ENCODE data around the gene GATAD1. TPM values are rescaled to one million over a fixed set of nuclear protein-coding genes. Genes with fewer than 3 reads are reported as not detected.

The GATAD1 gene
- total and polyA plus RNA-seq, 4 donors: 27.6 to 43.2 (median 39.2) TPM

DNA sequence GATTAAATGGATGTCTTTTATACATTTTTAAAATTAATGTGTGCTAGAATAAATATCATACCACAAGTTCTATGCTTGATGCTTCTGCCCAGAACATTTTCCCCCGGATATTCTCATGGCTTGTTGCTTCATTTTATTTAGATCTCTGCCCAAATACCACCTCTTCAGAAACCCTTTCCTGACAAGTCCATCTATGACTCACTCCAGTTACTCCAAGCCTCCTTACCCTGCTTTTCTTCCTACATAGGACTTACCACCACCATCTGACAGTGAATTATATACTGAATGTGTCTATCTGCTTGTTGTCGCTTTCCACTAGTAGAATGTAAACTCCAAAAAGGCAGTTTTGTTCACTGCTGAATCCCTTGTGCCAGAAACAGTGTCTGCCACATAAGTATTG is 49.6 kb downstream of the GATAD1 start:
- H3K9me3 ChIP-seq (ENCODE audit: control insufficient read depth, insufficient read depth, low read length): no peaks in the 10 kb centered on the region
- WGBS (ENCODE audit: insufficient coverage): no CpG with 5 or more reads among the region's 2 CpGs
- no peaks in the 10 kb centered on the region for H3K4me1 ChIP-seq (ENCODE audit: control insufficient read depth, insufficient read depth, low read length)
- H3K4me3 ChIP-seq (ENCODE audit: low read depth, low read length): no peak overlapping the region
- H3K36me3 ChIP-seq (ENCODE audit: control insufficient read depth, insufficient read depth, low read length): peaks cover 21% of the 10 kb centered on the region
- H3K27me3 ChIP-seq (ENCODE audit: control insufficient read depth, insufficient read depth, low read length): no peaks in the 10 kb centered on the region
- no peak for DNase-seq (ENCODE audit: low read depth in 4 of 6, low spot score in 6 of 6)
- H3K27ac ChIP-seq (ENCODE audit: low read depth, low read length): no peak overlapping the region

DNA sequence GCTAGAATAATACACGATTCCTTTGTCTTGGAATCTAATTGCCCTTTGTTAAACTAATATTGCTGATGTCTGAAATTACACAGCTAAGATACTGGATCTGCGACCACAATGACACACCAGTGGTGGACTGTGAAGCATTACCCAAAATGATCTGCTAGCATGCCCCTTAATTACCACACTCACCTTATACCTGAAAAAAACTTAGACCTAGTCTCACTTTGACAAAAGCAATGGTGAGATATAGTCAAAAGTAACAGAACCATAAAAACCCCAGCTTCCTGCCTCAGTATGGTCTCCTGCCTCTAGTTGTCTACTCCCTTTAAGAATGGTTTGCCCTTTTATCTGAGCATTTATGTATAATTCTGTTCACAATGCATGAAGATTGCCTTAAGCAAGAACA is 51.3 kb downstream of the GATAD1 start:
- H3K4me3 ChIP-seq (ENCODE audit: low read depth, low read length): no peak overlapping the region
- no CpG with 5 or more reads among the region's 2 CpGs for WGBS (ENCODE audit: insufficient coverage)
- no peak for DNase-seq (ENCODE audit: low read depth in 4 of 6, low spot score in 6 of 6)
- H3K4me1 ChIP-seq (ENCODE audit: control insufficient read depth, insufficient read depth, low read length): no peaks in the 10 kb centered on the region
- H3K9me3 ChIP-seq (ENCODE audit: control insufficient read depth, insufficient read depth, low read length): no peaks in the 10 kb centered on the region
- no peak overlapping the region for H3K27ac ChIP-seq (ENCODE audit: low read depth, low read length)
- H3K27me3 ChIP-seq (ENCODE audit: control insufficient read depth, insufficient read depth, low read length): no peaks in the 10 kb centered on the region
- H3K36me3 ChIP-seq (ENCODE audit: control insufficient read depth, insufficient read depth, low read length): peaks cover 12% of the 10 kb centered on the region

DNA sequence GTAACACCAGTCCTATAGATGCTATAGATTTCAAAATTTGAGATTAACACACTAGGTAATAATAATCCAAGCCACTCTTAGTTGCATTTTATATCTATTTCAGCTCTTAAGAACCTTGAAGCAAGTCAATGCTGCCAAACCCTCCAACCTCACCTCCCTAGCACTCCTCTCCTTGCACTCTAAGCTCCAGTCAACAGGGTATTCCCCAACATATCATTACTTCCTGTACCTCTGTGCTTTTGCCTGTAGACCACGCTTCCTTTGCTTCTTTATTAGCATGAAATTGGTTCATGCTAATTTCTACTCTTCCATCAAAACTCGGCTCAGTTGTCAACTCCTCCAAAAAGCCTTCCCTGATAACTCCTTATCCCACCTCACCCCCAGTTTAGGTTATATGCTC is 56.5 kb downstream of the GATAD1 start:
- Histone ChIP-seq H3K4me1 (ENCODE audit: control insufficient read depth, insufficient read depth, low read length) (no peaks in the 10 kb centered on the region), H3K27me3 (ENCODE audit: control insufficient read depth, insufficient read depth, low read length) (no peaks in the 10 kb centered on the region), H3K36me3 (ENCODE audit: control insufficient read depth, insufficient read depth, low read length) (peaks cover 26% of the 10 kb centered on the region), H3K9me3 (ENCODE audit: control insufficient read depth, insufficient read depth, low read length) (no peaks in the 10 kb centered on the region), H3K4me3 (ENCODE audit: low read depth, low read length) (no peak overlapping the region), H3K27ac (ENCODE audit: low read depth, low read length) (no peak overlapping the region)
- 100% methylated on average over 1 of the region's 2 CpGs for WGBS (ENCODE audit: insufficient coverage)
- no peak for DNase-seq (ENCODE audit: low read depth in 4 of 6, low spot score in 6 of 6)

- no peak overlapping the region for H3K4me3 ChIP-seq (ENCODE audit: low read depth, low read length)
- H3K4me1 ChIP-seq (ENCODE audit: control insufficient read depth, insufficient read depth, low read length): no peaks in the 10 kb centered on the region
- WGBS (ENCODE audit: insufficient coverage): 88% methylated on average over 3 of the region's 3 CpGs
- no peaks in the 10 kb centered on the region for H3K27me3 ChIP-seq (ENCODE audit: control insufficient read depth, insufficient read depth, low read length)
- peak in 1 of 6 donors; percentile 3 for DNase-seq (ENCODE audit: low read depth in 4 of 6, low spot score in 6 of 6)
- no peaks in the 10 kb centered on the region for H3K9me3 ChIP-seq (ENCODE audit: control insufficient read depth, insufficient read depth, low read length)
- peaks cover 26% of the 10 kb centered on the region for H3K36me3 ChIP-seq (ENCODE audit: control insufficient read depth, insufficient read depth, low read length)
- H3K27ac ChIP-seq (ENCODE audit: low read depth, low read length): no peak overlapping the region
Measured at GRCh38 chr7:92504563-92504962, 57.3 kb downstream of the GATAD1 start.

- no CpG with 5 or more reads among the region's 2 CpGs for WGBS (ENCODE audit: insufficient coverage)
- peaks cover 25% of the 10 kb centered on the region for H3K36me3 ChIP-seq (ENCODE audit: control insufficient read depth, insufficient read depth, low read length)
Measured at GRCh38 chr7:92506363-92506762, 59.1 kb downstream of the GATAD1 start.

GRCh38 chr7:92508946-92509345 is 61.7 kb downstream of the GATAD1 start:
- Histone ChIP-seq H3K4me3 (ENCODE audit: low read depth, low read length) (no peak overlapping the region), H3K9me3 (ENCODE audit: control insufficient read depth, insufficient read depth, low read length) (no peaks in the 10 kb centered on the region), H3K36me3 (ENCODE audit: control insufficient read depth, insufficient read depth, low read length) (peaks cover 30% of the 10 kb centered on the region), H3K27me3 (ENCODE audit: control insufficient read depth, insufficient read depth, low read length) (no peaks in the 10 kb centered on the region), H3K27ac (ENCODE audit: low read depth, low read length) (no peak overlapping the region), H3K4me1 (ENCODE audit: control insufficient read depth, insufficient read depth, low read length) (no peaks in the 10 kb centered on the region)
- no CpG with 5 or more reads among the region's 5 CpGs for WGBS (ENCODE audit: insufficient coverage)
- DNase-seq (ENCODE audit: low read depth in 4 of 6, low spot score in 6 of 6): no peak

More at GRCh38 chr7:92506363-92506762, 59.1 kb downstream of the GATAD1 start:
- no peaks in the 10 kb centered on the region for H3K9me3 ChIP-seq (ENCODE audit: control insufficient read depth, insufficient read depth, low read length)
- H3K27ac ChIP-seq (ENCODE audit: low read depth, low read length): no peak overlapping the region
- H3K27me3 ChIP-seq (ENCODE audit: control insufficient read depth, insufficient read depth, low read length): no peaks in the 10 kb centered on the region
- DNase-seq (ENCODE audit: low read depth in 4 of 6, low spot score in 6 of 6): no peak
- no peaks in the 10 kb centered on the region for H3K4me1 ChIP-seq (ENCODE audit: control insufficient read depth, insufficient read depth, low read length)
- H3K4me3 ChIP-seq (ENCODE audit: low read depth, low read length): no peak overlapping the region

Other genes with a start within 250 kb of the GATAD1 start
- 10 to 100 TPM; 57.9 to 72.5 TPM for gene KRIT1, start 201.6 kb upstream of the GATAD1 start, total RNA-seq
- gene KRIT1, start 201.6 kb upstream of the GATAD1 start, polyA plus RNA-seq (ENCODE audit: insufficient read length in 2 of 2): 10 to 100 TPM; 26.1 to 26.8 TPM
- gene ANKIB1, start 201.5 kb upstream of the GATAD1 start, total RNA-seq: 10 to 100 TPM; 73.0 to 81.6 TPM
- 10 to 100 TPM; 42.2 to 61.9 TPM for gene ANKIB1, start 201.5 kb upstream of the GATAD1 start, polyA plus RNA-seq (ENCODE audit: insufficient read length in 2 of 2)
- under 1 TPM in 1 of 2 donors, not detected in 1; 0.11 TPM for gene ERVW-1, start 30.5 kb downstream of the GATAD1 start, total RNA-seq
- gene ERVW-1, start 30.5 kb downstream of the GATAD1 start, polyA plus RNA-seq (ENCODE audit: insufficient read length in 2 of 2): 1 to 10 TPM; 1.7 to 1.8 TPM
- gene PEX1, start 81.0 kb downstream of the GATAD1 start, total RNA-seq: 10 to 100 TPM; 27.3 to 46.4 TPM
- 10 to 100 TPM; 31.6 to 40.5 TPM for gene PEX1, start 81.0 kb downstream of the GATAD1 start, polyA plus RNA-seq (ENCODE audit: insufficient read length in 2 of 2)
- gene RBM48, start 81.3 kb downstream of the GATAD1 start, total RNA-seq: 10 to 100 TPM; 15.9 to 20.6 TPM
- 10 to 100 TPM; 17.6 to 18.6 TPM for gene RBM48, start 81.3 kb downstream of the GATAD1 start, polyA plus RNA-seq (ENCODE audit: insufficient read length in 2 of 2)
- gene FAM133B, start 142.9 kb downstream of the GATAD1 start, total RNA-seq: 10 to 100 TPM; 33.1 to 33.7 TPM
- 10 to 100 TPM; 31.3 to 32.9 TPM for gene FAM133B, start 142.9 kb downstream of the GATAD1 start, polyA plus RNA-seq (ENCODE audit: insufficient read length in 2 of 2)

All from spinal cord (tissue), 10 donors.